Measurements from ENCODE around the gene YOD1. TPM values are rescaled to one million over a fixed set of nuclear protein-coding genes. Genes with fewer than 3 reads are reported as not detected.

The YOD1 gene
- total RNA-seq, 2 donors from 2014 or later = 8.3 to 14.4 TPM

DNA sequence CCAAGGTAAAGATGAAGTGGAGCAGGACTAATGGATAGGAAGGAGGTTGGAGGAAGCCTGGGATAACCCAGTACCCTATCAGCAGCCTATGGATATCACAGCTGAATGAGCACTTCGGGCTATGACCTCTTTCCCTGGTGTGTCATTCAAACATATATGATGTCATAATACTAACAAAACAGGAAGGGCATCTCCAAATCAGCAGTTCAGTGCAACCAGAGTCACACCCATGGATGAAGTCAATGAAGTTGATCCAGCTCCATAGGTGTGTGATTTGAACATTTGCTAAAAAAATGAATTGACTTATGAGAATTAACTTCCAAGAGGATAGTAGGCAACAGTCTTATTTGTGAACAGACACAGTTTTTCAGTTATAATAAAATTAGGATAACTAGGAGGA lies 16.8 kb downstream of the YOD1 start:
- Mint-ChIP-seq H3K36me3 (ENCODE audit: low read depth) (peaks cover 4% of the 10 kb centered on the region), H3K4me3 (no peak overlapping the region), H3K4me1 (peaks cover 3% of the 10 kb centered on the region), H3K27ac (no peak overlapping the region), H3K27me3 (peaks cover 60% of the 10 kb centered on the region)
- no peak for ATAC-seq
- DNase-seq = no peak
- H3K9me3 ChIP-seq (ENCODE audit: control insufficient read depth, low read length, poor library complexity, severe bottlenecking) = no peaks in the 10 kb centered on the region

DNA sequence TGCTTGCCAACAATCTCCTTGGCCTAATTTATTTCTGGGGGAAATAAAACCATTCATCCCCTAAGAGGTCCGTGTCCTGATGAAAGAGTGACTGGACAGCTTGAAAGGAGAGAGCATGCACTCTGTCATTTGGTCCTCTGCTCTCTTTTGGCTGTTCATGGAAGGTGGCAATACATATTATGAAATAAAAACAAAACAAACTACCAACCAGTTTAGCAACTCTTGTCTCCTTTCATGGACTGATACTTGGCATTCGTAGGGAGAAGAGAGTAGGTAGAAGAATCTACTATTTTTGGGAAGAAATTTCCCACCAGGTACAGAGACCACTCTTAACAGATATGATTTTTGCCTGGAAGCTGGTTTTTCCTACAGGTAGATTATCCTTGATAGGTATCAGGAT lies 17.7 kb downstream of the YOD1 start:
- peaks cover 69% of the 10 kb centered on the region for H3K27me3 Mint-ChIP-seq

DNA sequence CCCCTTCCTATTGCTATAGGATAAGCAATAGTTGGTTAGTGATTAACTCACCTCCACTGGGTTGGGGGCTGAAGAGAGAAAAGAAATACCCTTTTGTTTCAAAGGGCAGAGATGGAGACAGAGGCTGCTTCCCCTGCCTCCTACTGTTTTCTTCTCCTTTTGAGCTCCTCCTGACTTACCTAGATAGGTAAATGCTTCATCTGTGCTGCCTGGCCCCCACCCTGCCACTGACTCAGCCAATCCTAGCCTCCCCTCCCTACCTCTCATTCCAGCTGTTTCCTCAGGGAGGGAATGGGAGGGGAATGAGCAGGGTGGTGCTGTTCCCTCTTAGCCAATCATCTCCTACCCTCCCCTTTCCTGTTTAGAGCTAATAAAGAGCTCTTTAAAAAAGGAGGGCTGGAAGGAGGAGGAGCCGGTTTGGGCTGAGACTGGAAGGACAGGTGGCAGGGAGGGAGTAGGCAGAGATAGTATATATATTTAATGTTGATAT lies 18.4 kb downstream of the YOD1 start, which contains the start of gene C1orf116:
C1orf116 (minus strand) TSS at position 229 of the 490 bp plus-strand sequence. CDS start 5,158 bp downstream, outside the sequence.
- ATAC-seq (no peak), DNase-seq (no peak)
- Mint-ChIP-seq H3K4me3 (no peak within 1 kb of the TSS), H3K27me3 (peaks cover 73% of the 10 kb centered on the region), H3K27ac (no peak within 1 kb of the TSS), H3K4me1 (peaks cover 3% of the 10 kb centered on the region), H3K36me3 (ENCODE audit: low read depth) (peaks cover 4% of the 10 kb centered on the region)
- no peaks in the 10 kb centered on the region for H3K9me3 ChIP-seq (ENCODE audit: control insufficient read depth, low read length, poor library complexity, severe bottlenecking)

More for the DNA sequence above, 17.7 kb downstream of the YOD1 start:
- ATAC-seq (no peak), DNase-seq (no peak)
- H3K4me3 Mint-ChIP-seq = no peak overlapping the region
- peaks cover 4% of the 10 kb centered on the region for H3K36me3 Mint-ChIP-seq (ENCODE audit: low read depth)
- H3K9me3 ChIP-seq (ENCODE audit: control insufficient read depth, low read length, poor library complexity, severe bottlenecking) = no peaks in the 10 kb centered on the region
- no peak overlapping the region for H3K27ac Mint-ChIP-seq
- H3K4me1 Mint-ChIP-seq = peaks cover 3% of the 10 kb centered on the region

DNA sequence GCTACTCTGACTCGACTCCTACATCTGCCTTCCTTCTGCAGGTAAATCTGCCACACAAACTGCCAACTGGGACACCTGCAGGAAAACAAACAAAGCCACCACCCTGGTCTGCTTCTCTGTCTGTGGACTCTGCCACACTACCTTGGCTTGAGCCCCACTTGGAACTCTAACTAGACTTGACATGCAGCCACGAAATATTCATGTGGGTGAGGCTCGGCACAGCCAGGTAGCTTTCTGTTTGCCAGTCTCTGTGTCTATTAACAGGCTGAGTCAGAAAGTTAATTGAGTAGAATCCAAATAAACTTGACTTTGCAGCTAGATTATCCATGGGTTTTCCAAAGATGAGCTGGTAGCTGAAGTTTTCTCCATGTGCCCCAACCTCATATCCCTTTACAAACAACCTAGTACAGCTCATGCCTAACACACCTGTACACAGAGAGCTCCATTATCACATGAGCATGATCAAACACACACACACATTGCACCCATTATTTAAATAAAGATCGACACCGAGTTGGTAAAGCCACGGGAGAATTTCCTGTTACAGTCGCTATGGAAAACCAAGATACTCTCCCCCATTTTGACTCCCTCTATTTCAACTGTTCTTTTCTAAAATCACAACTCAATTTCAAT lies 19.3 kb downstream of the YOD1 start:
- no peak overlapping the region for H3K4me3 Mint-ChIP-seq
- no peak overlapping the region for H3K27ac Mint-ChIP-seq
- H3K27me3 Mint-ChIP-seq = peaks cover 81% of the 10 kb centered on the region
- no peaks in the 10 kb centered on the region for H3K9me3 ChIP-seq (ENCODE audit: control insufficient read depth, low read length, poor library complexity, severe bottlenecking)
- DNase-seq (no peak), ATAC-seq (no peak)
- peaks cover 4% of the 10 kb centered on the region for H3K36me3 Mint-ChIP-seq (ENCODE audit: low read depth)
- H3K4me1 Mint-ChIP-seq = peaks cover 3% of the 10 kb centered on the region

DNA sequence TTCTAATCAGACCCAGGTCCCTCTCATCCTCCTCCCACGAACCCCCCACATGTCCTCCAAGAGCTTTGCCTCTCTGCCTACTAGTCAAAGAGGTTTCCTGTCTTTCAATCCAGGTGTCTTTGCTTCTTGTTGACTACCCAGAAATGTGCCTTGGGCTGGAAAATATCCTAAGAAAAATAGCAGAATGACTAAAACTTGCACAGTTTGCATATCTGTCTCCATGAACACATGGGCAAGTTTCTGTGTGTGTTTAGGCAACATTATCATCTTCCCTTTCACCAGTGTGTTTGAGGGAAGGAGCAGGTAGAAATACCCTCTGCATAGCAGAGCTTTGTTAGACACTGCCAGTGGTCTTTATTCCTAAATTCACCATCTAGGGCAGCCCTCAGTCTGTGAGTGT lies 20.0 kb downstream of the YOD1 start:
- peaks cover 4% of the 10 kb centered on the region for H3K36me3 Mint-ChIP-seq (ENCODE audit: low read depth)
- H3K27me3 Mint-ChIP-seq = peaks cover 88% of the 10 kb centered on the region
- DNase-seq (no peak), ATAC-seq (no peak)
- no peak overlapping the region for H3K27ac Mint-ChIP-seq
- H3K9me3 ChIP-seq (ENCODE audit: control insufficient read depth, low read length, poor library complexity, severe bottlenecking) = no peaks in the 10 kb centered on the region
- peaks cover 3% of the 10 kb centered on the region for H3K4me1 Mint-ChIP-seq
- no peak overlapping the region for H3K4me3 Mint-ChIP-seq

DNA sequence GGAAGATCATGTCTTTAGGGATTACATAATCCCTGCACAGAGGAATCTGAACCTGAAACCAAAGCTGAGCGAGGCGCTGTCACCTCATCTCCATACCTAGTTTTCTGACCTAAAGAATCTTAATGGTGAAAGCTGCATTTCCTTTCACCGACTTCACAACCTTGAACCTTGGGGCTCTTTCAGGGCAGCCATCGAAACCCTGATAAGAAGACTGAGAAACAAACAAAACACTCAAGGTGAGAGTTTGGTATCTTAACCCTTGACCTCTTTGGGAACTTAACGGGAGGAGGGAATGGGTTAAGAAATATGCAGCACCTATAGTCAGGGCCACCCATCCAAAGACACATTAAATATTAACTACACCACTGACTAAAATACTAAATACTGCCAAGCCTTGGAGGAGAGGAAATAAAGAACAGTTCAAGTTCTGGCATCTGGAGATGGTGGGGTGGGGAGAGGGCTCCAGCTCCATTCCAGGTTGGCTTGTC lies 20.4 kb downstream of the YOD1 start:
- Mint-ChIP-seq H3K27me3 (peaks cover 89% of the 10 kb centered on the region), H3K4me3 (no peak overlapping the region), H3K36me3 (ENCODE audit: low read depth) (peaks cover 4% of the 10 kb centered on the region), H3K27ac (no peak overlapping the region), H3K4me1 (peaks cover 3% of the 10 kb centered on the region)
- DNase-seq (no peak), ATAC-seq (no peak)
- H3K9me3 ChIP-seq (ENCODE audit: control insufficient read depth, low read length, poor library complexity, severe bottlenecking) = no peaks in the 10 kb centered on the region

DNA sequence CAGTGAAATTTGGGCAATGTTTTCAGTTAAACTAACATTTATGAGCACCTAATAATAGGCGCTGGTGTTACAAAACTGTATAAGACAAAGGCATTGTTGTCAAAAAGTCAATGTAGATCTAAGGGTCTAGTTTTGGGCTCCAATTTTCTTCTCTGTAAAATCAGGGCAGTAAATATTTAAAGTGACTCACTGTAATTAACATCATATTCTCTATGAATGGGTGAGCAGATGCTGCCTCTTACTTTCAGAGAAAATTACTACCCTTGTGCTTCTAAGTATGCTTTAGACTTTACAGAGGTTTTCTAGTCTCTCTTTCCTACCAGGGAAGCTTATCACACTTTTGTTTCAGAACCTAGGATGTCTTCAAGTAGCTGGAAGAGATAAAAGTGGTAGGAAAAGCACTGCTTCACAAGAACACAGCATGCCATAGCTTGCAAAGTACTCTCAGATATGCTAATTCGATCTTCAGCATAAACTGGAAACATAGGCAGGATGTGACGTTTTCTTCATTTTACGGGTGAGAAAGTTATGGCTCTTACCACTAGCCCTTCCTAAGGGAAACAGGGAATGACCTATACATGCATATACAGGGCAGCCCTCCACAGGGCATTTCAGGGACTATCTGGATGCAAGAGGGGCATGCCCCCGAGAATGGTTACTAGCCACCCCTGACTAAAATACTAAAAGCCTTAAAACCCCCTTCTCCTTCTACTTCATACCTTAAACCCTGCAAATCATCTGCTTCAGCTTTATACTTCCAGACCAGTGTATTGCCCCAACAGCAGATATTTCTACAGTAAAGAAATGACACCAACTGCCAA lies 21.1 kb downstream of the YOD1 start:
- Mint-ChIP-seq H3K27ac (no peak overlapping the region), H3K27me3 (peaks cover 86% of the 10 kb centered on the region), H3K36me3 (ENCODE audit: low read depth) (peaks cover 4% of the 10 kb centered on the region), H3K4me1 (peaks cover 3% of the 10 kb centered on the region), H3K4me3 (no peak overlapping the region)
- no peak for ATAC-seq
- H3K9me3 ChIP-seq (ENCODE audit: control insufficient read depth, low read length, poor library complexity, severe bottlenecking) = no peaks in the 10 kb centered on the region
- no peak for DNase-seq

DNA sequence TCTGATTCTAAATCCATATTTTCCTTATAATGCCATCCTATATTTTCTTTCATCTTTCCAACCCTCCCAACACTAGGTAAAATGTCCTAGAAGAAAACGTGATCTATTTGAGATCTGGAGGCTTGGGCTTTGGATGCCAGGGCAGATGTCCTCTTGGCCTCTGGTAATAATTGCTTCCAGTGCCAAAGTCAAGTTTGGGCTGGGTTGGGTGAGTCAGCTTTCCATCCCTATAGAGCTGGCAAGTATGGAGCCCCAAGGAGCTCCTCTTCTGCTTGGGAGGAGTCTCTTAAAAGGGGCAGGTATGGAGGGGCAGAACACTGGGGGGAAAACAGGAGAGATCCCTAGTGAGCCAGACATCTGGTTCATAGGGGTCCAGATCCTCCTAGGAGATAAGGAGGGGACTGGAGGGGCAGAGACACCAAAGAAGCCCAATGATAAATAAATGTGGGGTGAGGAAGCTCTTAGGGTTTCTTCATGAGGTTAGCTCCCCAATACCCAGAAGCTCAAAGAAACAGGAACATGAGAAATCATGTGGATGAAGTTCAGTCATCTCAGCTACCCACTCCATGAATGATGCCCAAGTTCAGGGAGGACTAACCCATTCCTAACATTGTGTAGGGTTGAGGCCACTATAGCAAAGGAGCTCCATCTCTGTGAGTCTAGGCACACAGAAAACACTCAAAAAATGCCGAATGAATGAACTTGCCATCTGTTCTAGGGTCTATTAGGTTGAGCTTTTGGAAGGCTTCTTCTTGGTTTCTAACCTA lies 21.9 kb downstream of the YOD1 start:
- Mint-ChIP-seq H3K4me1 (peaks cover 3% of the 10 kb centered on the region), H3K27me3 (peaks cover 87% of the 10 kb centered on the region), H3K27ac (no peak overlapping the region), H3K4me3 (no peak overlapping the region), H3K36me3 (ENCODE audit: low read depth) (peaks cover 4% of the 10 kb centered on the region)
- ATAC-seq (no peak), DNase-seq (no peak)
- no peaks in the 10 kb centered on the region for H3K9me3 ChIP-seq (ENCODE audit: control insufficient read depth, low read length, poor library complexity, severe bottlenecking)

DNA sequence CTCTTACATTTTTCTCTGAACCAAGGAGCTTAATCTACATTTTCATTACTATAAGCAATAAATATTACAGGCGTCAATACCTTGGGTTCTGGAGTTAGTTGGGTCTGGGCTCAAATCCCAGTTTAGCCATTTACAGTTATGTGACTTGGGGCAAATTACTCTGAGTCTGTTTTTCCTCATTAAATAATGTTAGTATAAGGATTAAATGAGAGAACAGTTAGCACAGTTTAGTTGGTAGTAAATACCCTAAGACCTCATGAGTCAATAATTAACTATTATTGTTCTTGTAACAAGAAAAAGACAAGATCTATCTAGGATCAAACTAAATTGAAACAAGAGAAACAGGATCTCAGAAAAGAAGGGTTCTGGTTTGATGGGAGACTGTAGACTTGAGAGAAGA lies 23.1 kb downstream of the YOD1 start:
- Mint-ChIP-seq H3K4me1 (peaks cover 3% of the 10 kb centered on the region), H3K27ac (no peak overlapping the region), H3K27me3 (peaks cover 85% of the 10 kb centered on the region), H3K4me3 (no peak overlapping the region), H3K36me3 (ENCODE audit: low read depth) (peaks cover 4% of the 10 kb centered on the region)
- DNase-seq = no peak
- no peak for ATAC-seq
- H3K9me3 ChIP-seq (ENCODE audit: control insufficient read depth, low read length, poor library complexity, severe bottlenecking) = no peaks in the 10 kb centered on the region

DNA sequence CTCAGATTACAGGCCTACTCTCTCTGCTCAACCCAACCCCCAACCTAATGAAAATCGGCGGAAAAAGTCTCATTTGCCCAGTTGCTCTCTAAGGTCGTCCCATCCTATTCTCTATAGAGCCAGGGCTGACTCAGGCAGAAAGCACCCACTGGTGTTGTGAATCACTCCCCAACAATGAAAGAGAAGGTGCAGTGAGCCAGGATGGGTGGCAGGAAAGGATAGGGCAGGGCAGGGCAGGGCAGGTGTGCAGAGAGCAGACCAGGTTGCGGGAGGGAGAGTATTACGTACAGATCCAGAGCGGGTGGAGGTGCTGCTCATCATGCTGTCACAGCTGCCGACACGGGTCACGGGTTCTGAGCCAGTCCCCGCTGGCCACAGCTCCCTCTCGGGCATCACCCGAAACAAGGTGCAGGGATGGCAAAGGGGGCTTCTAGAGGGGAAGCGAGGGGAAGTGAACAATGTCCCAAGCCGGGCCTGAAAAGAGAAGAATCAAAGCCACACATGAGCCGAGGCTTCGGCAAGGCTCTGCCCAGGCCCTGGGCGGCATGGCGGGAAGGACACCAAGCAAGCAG lies 23.7 kb downstream of the YOD1 start:
- Mint-ChIP-seq H3K36me3 (ENCODE audit: low read depth) (peaks cover 4% of the 10 kb centered on the region), H3K27ac (no peak overlapping the region), H3K4me1 (peaks cover 3% of the 10 kb centered on the region), H3K27me3 (peaks cover 84% of the 10 kb centered on the region), H3K4me3 (no peak overlapping the region)
- ATAC-seq (no peak), DNase-seq (no peak)
- H3K9me3 ChIP-seq (ENCODE audit: control insufficient read depth, low read length, poor library complexity, severe bottlenecking) = no peaks in the 10 kb centered on the region

DNA sequence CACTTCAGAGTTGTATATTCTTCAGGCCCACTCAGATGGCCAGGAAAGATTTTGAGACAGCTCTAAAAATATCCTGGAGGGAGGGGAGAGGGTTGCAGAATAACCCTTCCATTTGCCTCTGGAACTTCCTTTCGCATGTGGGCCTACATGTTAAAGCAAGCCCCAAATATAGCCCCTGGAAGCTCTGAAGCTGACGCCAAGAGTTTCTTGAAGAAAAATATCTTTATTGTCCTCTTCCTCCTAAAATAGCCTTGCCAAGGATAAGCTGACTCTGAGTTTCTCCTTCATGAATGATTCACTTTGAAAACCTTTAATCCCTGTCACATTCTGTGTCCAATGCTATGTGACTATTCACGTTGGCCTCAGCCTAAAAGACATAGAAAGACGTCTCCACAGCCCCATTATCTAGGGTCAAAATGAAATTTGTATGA lies 24.9 kb downstream of the YOD1 start:
- Mint-ChIP-seq H3K4me1 (no peaks in the 10 kb centered on the region), H3K36me3 (ENCODE audit: low read depth) (no peaks in the 10 kb centered on the region), H3K27ac (no peak overlapping the region), H3K4me3 (no peak overlapping the region), H3K27me3 (peaks cover 82% of the 10 kb centered on the region)
- no peaks in the 10 kb centered on the region for H3K9me3 ChIP-seq (ENCODE audit: control insufficient read depth, low read length, poor library complexity, severe bottlenecking)
- DNase-seq (no peak), ATAC-seq (no peak)

DNA sequence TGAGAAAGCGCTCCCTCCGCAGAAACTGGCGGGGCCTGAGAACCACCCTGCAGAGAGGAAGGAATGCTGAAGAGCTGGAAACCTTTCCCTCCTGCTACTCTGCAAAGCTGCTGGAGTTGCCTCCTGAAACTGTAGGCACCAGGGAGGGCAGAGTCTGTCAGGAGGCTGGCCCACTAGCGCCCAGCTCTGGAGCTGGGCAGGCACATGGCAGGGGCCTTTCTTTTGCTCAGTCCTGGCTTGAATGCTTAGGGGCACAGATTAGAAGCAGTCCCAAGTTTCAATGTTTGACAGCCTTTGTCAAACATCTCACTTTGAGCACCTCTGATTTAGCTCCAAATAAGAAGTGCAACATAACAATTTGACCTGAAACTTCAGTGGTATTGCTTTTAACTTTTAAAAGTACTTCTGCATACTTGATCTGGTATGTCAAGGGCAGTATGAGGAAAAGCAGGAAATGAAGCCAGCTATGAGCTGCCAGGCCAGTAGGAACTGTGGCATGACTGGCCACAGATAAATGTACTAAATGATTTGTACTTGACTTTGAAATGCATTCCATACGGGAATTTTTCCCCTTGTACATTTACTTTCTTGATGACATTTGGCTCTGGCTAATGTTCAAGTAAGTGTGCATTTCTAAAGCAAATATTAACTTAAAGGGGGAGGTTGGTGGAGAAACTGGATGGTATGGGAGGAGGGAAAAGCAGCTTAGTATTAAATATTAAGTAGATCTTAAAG lies 25.7 kb downstream of the YOD1 start:
- Mint-ChIP-seq H3K27me3 (peaks cover 80% of the 10 kb centered on the region), H3K4me1 (no peaks in the 10 kb centered on the region), H3K27ac (no peak overlapping the region), H3K4me3 (no peak overlapping the region), H3K36me3 (ENCODE audit: low read depth) (no peaks in the 10 kb centered on the region)
- no peaks in the 10 kb centered on the region for H3K9me3 ChIP-seq (ENCODE audit: control insufficient read depth, low read length, poor library complexity, severe bottlenecking)
- no peak for DNase-seq
- ATAC-seq = no peak
